ENCODE results near the gene F10. TPM values are rescaled to one million over a fixed set of nuclear protein-coding genes. Genes with fewer than 3 reads are reported as not detected.

The F10 gene
- total and polyA plus RNA-seq, 2 experiments from 2014 or later, result 0.76 to 1.6 TPM

- peaks cover 17% of the 10 kb centered on the region for H3K4me1 Mint-ChIP-seq
- H3K4me3 ChIP-seq, result no peak overlapping the region
- no peaks in the 10 kb centered on the region for H3K4me1 ChIP-seq (ENCODE audit: insufficient read depth)
- H3K36me3 Mint-ChIP-seq (ENCODE audit: low read depth), result peaks cover 3% of the 10 kb centered on the region; the same call in 1 of the 3 replicates
- H3F3A ChIP-seq (replicated peaks; ENCODE audit: low read depth), result 0 out of 2 replicates have a peak, but pooled peaks cover 4% of the 10 kb centered on the region
- peaks cover 17% of the 10 kb centered on the region for H3K27me3 Mint-ChIP-seq (ENCODE audit: insufficient read depth, low read depth, poor library complexity)
- no peak overlapping the region for H3K4me2 ChIP-seq
- no peaks in the 10 kb centered on the region for H3K9me3 Mint-ChIP-seq
- peak; percentile 74 for DNase-seq (ENCODE audit: low spot score)
- no peaks in the 10 kb centered on the region for H4K20me1 ChIP-seq (replicated peaks; ENCODE audit: insufficient read depth)
- peak; percentile 57 for ATAC-seq
- no peaks in the 10 kb centered on the region for H3K79me2 ChIP-seq (replicated peaks; ENCODE audit: insufficient read depth)
- no peaks in the 10 kb centered on the region for H3K9me2 ChIP-seq (ENCODE audit: insufficient read depth)
- no peak overlapping the region for H3K4me3 Mint-ChIP-seq
- H3K36me3 ChIP-seq (ENCODE audit: insufficient read depth), result no peaks in the 10 kb centered on the region
- no peak overlapping the region for H3K27ac ChIP-seq (ENCODE audit: low read depth)
- H2AFZ ChIP-seq, result no peak overlapping the region
- no peak overlapping the region for H3K27ac Mint-ChIP-seq
- H3K27me3 ChIP-seq (ENCODE audit: insufficient read depth), result no peaks in the 10 kb centered on the region
- TF ChIP-seq ZNF114 (CRISPR knock-in tag; IDR thresholded peaks at IDR 0.05) (no peak), CTCF (conservative IDR thresholded peaks at IDR 0.05; ENCODE audit: low read depth in 2 of 2) (peak; percentile 49 to 79)
Observed at GRCh38 chr13:113086031-113086750, 36.4 kb upstream of the F10 start.

- Histone ChIP-seq H3K4me2 (no peak overlapping the region), H3K79me2 (replicated peaks; ENCODE audit: insufficient read depth) (no peaks in the 10 kb centered on the region), H3K27ac (ENCODE audit: low read depth) (no peak overlapping the region), H3K36me3 (ENCODE audit: insufficient read depth) (no peaks in the 10 kb centered on the region), H3F3A (replicated peaks; ENCODE audit: low read depth) (0 out of 2 replicates have a peak, but pooled peaks cover 4% of the 10 kb centered on the region), H3K4me1 (ENCODE audit: insufficient read depth) (no peaks in the 10 kb centered on the region), H2AFZ (no peak overlapping the region), H3K27me3 (ENCODE audit: insufficient read depth) (no peaks in the 10 kb centered on the region), H3K4me3 (no peak overlapping the region), H4K20me1 (replicated peaks; ENCODE audit: insufficient read depth) (no peaks in the 10 kb centered on the region), H3K9me2 (ENCODE audit: insufficient read depth) (no peaks in the 10 kb centered on the region)
- Mint-ChIP-seq H3K4me1 (peaks cover 17% of the 10 kb centered on the region), H3K27me3 (ENCODE audit: insufficient read depth, low read depth, poor library complexity) (peaks cover 15% of the 10 kb centered on the region), H3K27ac (no peak overlapping the region), H3K9me3 (no peaks in the 10 kb centered on the region), H3K36me3 (ENCODE audit: low read depth) (peaks cover 3% of the 10 kb centered on the region; the same call in 1 of the 3 replicates), H3K4me3 (no peak overlapping the region)
- ATAC-seq, result no peak
- TF ChIP-seq CREB1 (CRISPR knock-in tag; IDR thresholded peaks at IDR 0.05; ENCODE audit: low read depth) (no peak), REST (IDR thresholded peaks at IDR 0.05; ENCODE audit: unreplicated experiment) (no peak)
- no peak for DNase-seq (ENCODE audit: low spot score)
Observed at GRCh38 chr13:113086991-113087922, 35.3 kb upstream of the F10 start.

Measured in GM23338 (cell line).